GM23338 (cell line): Measurements from ENCODE around the gene PTGIS. TPM values are rescaled to one million over a fixed set of nuclear protein-coding genes. Genes with fewer than 3 reads are reported as not detected.

Source experiments
- CREB1 ChIP-seq: fragments of 250-450 bp; sonication (Bioruptor Pico); IDR thresholded peaks from 2 replicates; pipeline ENCODE4 v1.5.0; 2020; ENCODE audit warnings: low read depth, mild to moderate bottlenecking, moderate library complexity
- ETS1 ChIP-seq: IDR thresholded peaks from 2 replicates; pipeline ENCODE4 v1.6.1; 2016; ENCODE audit warnings: antibody characterized with exemption
- NANOG ChIP-seq: IDR thresholded peaks from 2 replicates; pipeline ENCODE4 v1.6.1; 2016; ENCODE audit warnings: antibody characterized with exemption, borderline replicate concordance
- POLR2AphosphoS5 ChIP-seq: IDR thresholded peaks from 2 replicates; pipeline ENCODE4 v1.6.1; 2016; ENCODE audit warnings: antibody characterized with exemption, low read depth
- ZNF331 ChIP-seq: fragments of 250-450 bp; sonication (Bioruptor Pico); IDR thresholded peaks from 2 replicates; pipeline ENCODE4 v1.5.0; 2020; ENCODE audit warnings: low read depth, mild to moderate bottlenecking, moderate library complexity
- ZNF462 ChIP-seq: fragments of 250-450 bp; sonication (Bioruptor Pico); IDR thresholded peaks from 2 replicates; pipeline ENCODE4 v1.5.0; 2020; ENCODE audit warnings: mild to moderate bottlenecking, moderate library complexity
- polyA plus RNA-seq: library from polyadenylated mRNA; unstranded; fragments of >200 nt; fragmentation: Nextera tagmentation; extraction: Ambion mirVana; gene quantifications from 2 replicates; pipeline ENCODE4 v1.2.1, GENCODE V29; 2016
- total RNA-seq: library from RNA; depleted of rRNA; stranded (reverse); fragments of >200 nt; shearing (Covaris generic); gene quantifications from 2 replicates; pipeline ENCODE4 v1.2.3, GENCODE V29; 2014

The PTGIS gene
- total and polyA plus RNA-seq, 2 experiments from 2014 or later, result 6.6 to 28.7 TPM

GRCh38 chr20:49569411-49570115 lies 1.6 kb upstream of the PTGIS start (continued):
- TF ChIP-seq ZNF462 (CRISPR knock-in tag) (no peak), NANOG (no peak), CREB1 (CRISPR knock-in tag) (no peak), ZNF331 (CRISPR knock-in tag) (no peak), POLR2AphosphoS5 (no peak), ETS1 (no peak)
